ENCODE results near the gene C10orf143.

DNA sequence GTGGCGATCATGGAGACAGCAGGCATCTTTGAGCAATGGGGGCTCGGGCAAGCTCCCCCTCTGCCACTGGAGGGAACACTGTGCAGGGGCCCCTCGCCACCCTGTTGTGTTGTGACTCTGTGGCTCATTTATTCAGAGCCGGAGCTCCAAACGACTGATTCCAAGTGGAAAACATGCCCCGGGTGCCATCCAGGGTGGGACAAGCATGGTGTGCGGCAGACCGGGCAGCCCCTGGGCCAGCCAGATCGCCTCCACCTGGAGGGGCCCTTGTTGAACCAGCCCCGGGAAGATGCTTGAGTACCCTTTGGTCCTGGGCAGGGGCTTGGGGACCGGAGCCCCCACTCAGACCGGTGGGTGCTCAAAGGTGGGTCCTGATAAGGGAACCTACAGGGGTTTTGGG, 61.4 kb downstream of the C10orf143 start:
- TF ChIP-seq, protein P1, sequence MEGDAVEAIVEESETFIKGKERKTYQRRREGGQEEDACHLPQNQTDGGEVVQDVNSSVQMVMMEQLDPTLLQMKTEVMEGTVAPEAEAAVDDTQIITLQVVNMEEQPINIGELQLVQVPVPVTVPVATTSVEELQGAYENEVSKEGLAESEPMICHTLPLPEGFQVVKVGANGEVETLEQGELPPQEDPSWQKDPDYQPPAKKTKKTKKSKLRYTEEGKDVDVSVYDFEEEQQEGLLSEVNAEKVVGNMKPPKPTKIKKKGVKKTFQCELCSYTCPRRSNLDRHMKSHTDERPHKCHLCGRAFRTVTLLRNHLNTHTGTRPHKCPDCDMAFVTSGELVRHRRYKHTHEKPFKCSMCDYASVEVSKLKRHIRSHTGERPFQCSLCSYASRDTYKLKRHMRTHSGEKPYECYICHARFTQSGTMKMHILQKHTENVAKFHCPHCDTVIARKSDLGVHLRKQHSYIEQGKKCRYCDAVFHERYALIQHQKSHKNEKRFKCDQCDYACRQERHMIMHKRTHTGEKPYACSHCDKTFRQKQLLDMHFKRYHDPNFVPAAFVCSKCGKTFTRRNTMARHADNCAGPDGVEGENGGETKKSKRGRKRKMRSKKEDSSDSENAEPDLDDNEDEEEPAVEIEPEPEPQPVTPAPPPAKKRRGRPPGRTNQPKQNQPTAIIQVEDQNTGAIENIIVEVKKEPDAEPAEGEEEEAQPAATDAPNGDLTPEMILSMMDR (optimal IDR thresholded peaks at IDR 0.05 in 1 of 3, IDR thresholded peaks at IDR 0.05 in 1 of 3, conservative IDR thresholded peaks at IDR 0.05 in 1 of 3; ENCODE audit: extremely low read depth in 1 of 3, insufficient read depth in 2 of 3, low read length in 3 of 3), result no peak
- no peak for TF ChIP-seq EZH2 (IDR thresholded peaks at IDR 0.05; ENCODE audit: low read length)
